Liver (tissue), 9 donors: ENCODE measurements around the gene CAMK2B. TPM values are rescaled to one million over a fixed set of nuclear protein-coding genes. Genes with fewer than 3 reads are reported as not detected.

ENCODE experiments used
- DNase-seq: peaks from one replicate; pipeline ENCODE4 v3.0.0-alpha.2; 2017; ENCODE audit warnings: low spot score
- H3K27ac ChIP-seq, 2 donors: one replicate each; pipeline ENCODE4 v1.7.0; 2013; ENCODE audit warnings: inconsistent platforms in 2 of 2, low read length in 2 of 2, control low read depth in 1 of 2, low read depth in 1 of 2, mild to moderate bottlenecking in 1 of 2
- H3K27me3 ChIP-seq, 4 donors: one replicate each; pipeline versions ENCODE4 v1.6.1 to v1.7.0; 2013; ENCODE audit warnings: low read length in 3 of 4, inconsistent platforms in 1 of 4, mild to moderate bottlenecking in 1 of 4, moderate library complexity in 1 of 4; ENCODE audit not compliant: control insufficient read depth in 4 of 4, insufficient read depth in 4 of 4
- H3K36me3 ChIP-seq, 4 donors: one replicate each; pipeline versions ENCODE4 v1.6.1 to v1.7.0; 2013; ENCODE audit warnings: low read length in 3 of 4, mild to moderate bottlenecking in 3 of 4, low read depth in 1 of 4, moderate library complexity in 1 of 4; ENCODE audit not compliant: control insufficient read depth in 4 of 4, insufficient read depth in 3 of 4
- H3K4me1 ChIP-seq, 4 donors: one replicate each; pipeline versions ENCODE4 v1.6.1 to v1.7.0; 2013; ENCODE audit warnings: low read length in 3 of 4, mild to moderate bottlenecking in 3 of 4, moderate library complexity in 1 of 4; ENCODE audit not compliant: control insufficient read depth in 4 of 4, insufficient read depth in 4 of 4
- H3K4me3 ChIP-seq, 3 donors: one replicate each; pipeline versions ENCODE4 v1.6.1 to v1.7.0; 2013; ENCODE audit warnings: low read length in 3 of 3, control low read depth in 1 of 3, low read depth in 1 of 3, mild to moderate bottlenecking in 1 of 3
- H3K9ac ChIP-seq, 2 donors: one replicate each; pipeline ENCODE4 v1.7.0; 2013; ENCODE audit warnings: low read length in 2 of 2, mild to moderate bottlenecking in 2 of 2, moderate library complexity in 2 of 2, control low read depth in 1 of 2, low read depth in 1 of 2
- H3K9me3 ChIP-seq, 4 donors: one replicate each; pipeline versions ENCODE4 v1.6.1 to v1.7.0; 2013; ENCODE audit warnings: low read length in 3 of 4; ENCODE audit not compliant: control insufficient read depth in 4 of 4
- ATF3 ChIP-seq: IDR thresholded peaks from 2 replicates; pipeline ENCODE4 v1.6.1; 2016; ENCODE audit warnings: antibody characterized with exemption
- EGR1 ChIP-seq, 2 donors: IDR thresholded peaks; 2 replicates each; pipeline ENCODE4 v1.6.1; 2016 to 2018; ENCODE audit warnings: antibody characterized with exemption in 2 of 2, low read depth in 2 of 2
- FOXA1 ChIP-seq: IDR thresholded peaks from 2 replicates; pipeline ENCODE4 v1.6.1; 2016; ENCODE audit warnings: antibody characterized with exemption
- FOXA2 ChIP-seq: IDR thresholded peaks from 2 replicates; pipeline ENCODE4 v1.6.1; 2016; ENCODE audit warnings: antibody characterized with exemption
- HNF4A ChIP-seq, 2 donors: conservative IDR thresholded peaks; 2 replicates each; pipeline ENCODE4 v1.6.1; 2016; ENCODE audit warnings: antibody characterized with exemption in 2 of 2, mild to moderate bottlenecking in 2 of 2
- HNF4G ChIP-seq: IDR thresholded peaks from 2 replicates; pipeline ENCODE4 v1.6.1; 2016; ENCODE audit warnings: antibody characterized with exemption
- JUND ChIP-seq, 2 donors: IDR thresholded peaks; 2 replicates each; pipeline ENCODE4 v1.6.1; 2016; ENCODE audit warnings: antibody characterized with exemption in 2 of 2
- MAX ChIP-seq: IDR thresholded peaks from 2 replicates; pipeline ENCODE4 v1.6.1; 2016; ENCODE audit warnings: antibody characterized with exemption
- NR2F2 ChIP-seq: IDR thresholded peaks from 2 replicates; pipeline ENCODE4 v1.6.1; 2016; ENCODE audit warnings: antibody characterized with exemption
- RXRA ChIP-seq, 2 donors: IDR thresholded peaks; 2 replicates each; pipeline ENCODE4 v1.6.1; 2017 to 2018; ENCODE audit warnings: antibody characterized with exemption in 2 of 2, mild to moderate bottlenecking in 1 of 2
- SP1 ChIP-seq: IDR thresholded peaks from 2 replicates; pipeline ENCODE4 v1.6.1; 2018; ENCODE audit warnings: antibody characterized with exemption, mild to moderate bottlenecking
- TAF1 ChIP-seq: conservative IDR thresholded peaks from 2 replicates; pipeline ENCODE4 v1.6.1; 2016; ENCODE audit warnings: antibody characterized with exemption, mild to moderate bottlenecking
- YY1 ChIP-seq: IDR thresholded peaks from 2 replicates; pipeline ENCODE4 v1.6.1; 2016; ENCODE audit warnings: antibody characterized with exemption, mild to moderate bottlenecking
- ZBTB33 ChIP-seq: IDR thresholded peaks from 2 replicates; pipeline ENCODE4 v1.6.1; 2016; ENCODE audit warnings: antibody characterized with exemption
- WGBS: extraction: QIAGEN DNeasy Blood & Tissue Kit; methylation state at CpG from one replicate; pipeline ENCODE4 v1.1.7; 2013; 5-methylcytosine and 5-hydroxymethylcytosine counted together
- polyA plus RNA-seq, 2 donors: library from polyadenylated mRNA; stranded (reverse) in 1 of 2; unstranded in 1 of 2; fragments of 200-250 nt in 1 of 2; fragments of >200 nt in 1 of 2; fragmentation: Nextera tagmentation in 1 of 2; extraction: Ambion mirVana in 1 of 2; gene quantifications; one replicate each; pipeline versions ENCODE4 v1.2.1 to v1.2.3, GENCODE V29; 2013 to 2015
- total RNA-seq, 2 donors: library from RNA; depleted of rRNA; stranded (reverse); fragments of >200 nt; gene quantifications; one replicate each; pipeline ENCODE4 v1.2.3, GENCODE V29; 2014
- TF ChIP-seq, protein P1 (sequence below): fragments of 150-350 bp; IDR thresholded peaks from 2 replicates; pipeline ENCODE4 v1.5.1; 2017; ENCODE audit warnings: improper control_type of control experiment, low read depth, low read length; ENCODE audit not compliant: missing input control
- TF ChIP-seq, protein P2 (sequence below): IDR thresholded peaks from 2 replicates; pipeline ENCODE4 v1.6.1; 2016; ENCODE audit warnings: antibody characterized with exemption, mild to moderate bottlenecking
- donor health status: healthy.
- donor health status: healthy.
- donor health status: healthy.
- donor health status: healthy.
- donor health status: healthy.

Gene CAMK2B
- total and polyA plus RNA-seq, 4 donors = 2.1 to 3.3 (median 2.2) TPM; not detected in 1

DNA sequence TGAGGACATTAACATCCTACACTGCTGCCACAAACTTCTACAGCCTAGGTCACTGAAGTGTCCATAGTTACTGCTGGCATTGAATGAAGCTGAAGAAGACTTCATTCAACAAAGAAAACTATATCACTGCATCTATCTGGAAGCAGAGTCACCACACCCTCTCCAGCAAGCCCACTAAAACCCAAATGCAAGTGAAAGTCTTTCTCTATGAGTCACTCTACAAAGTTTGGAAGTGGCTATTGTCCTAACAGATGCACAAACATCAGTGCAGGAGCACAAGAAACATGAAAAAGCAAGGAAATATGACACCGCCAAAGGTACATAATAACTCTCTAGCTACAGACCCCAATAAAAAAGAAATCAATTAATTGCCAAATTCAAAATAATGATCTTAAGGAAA is 43.5 kb upstream of the CAMK2B start:
- TF ChIP-seq FOXA1 = no peak
- no peak for TF ChIP-seq SP1
- no peak for TF ChIP-seq MAX
- no peak for TF ChIP-seq EGR1 (IDR thresholded peaks at IDR 0.05; ENCODE audit: low read depth in 2 of 2)
- TF ChIP-seq HNF4G = no peak
- TF ChIP-seq HNF4A (conservative IDR thresholded peaks at IDR 0.05) = no peak
- TF ChIP-seq, protein P1, sequence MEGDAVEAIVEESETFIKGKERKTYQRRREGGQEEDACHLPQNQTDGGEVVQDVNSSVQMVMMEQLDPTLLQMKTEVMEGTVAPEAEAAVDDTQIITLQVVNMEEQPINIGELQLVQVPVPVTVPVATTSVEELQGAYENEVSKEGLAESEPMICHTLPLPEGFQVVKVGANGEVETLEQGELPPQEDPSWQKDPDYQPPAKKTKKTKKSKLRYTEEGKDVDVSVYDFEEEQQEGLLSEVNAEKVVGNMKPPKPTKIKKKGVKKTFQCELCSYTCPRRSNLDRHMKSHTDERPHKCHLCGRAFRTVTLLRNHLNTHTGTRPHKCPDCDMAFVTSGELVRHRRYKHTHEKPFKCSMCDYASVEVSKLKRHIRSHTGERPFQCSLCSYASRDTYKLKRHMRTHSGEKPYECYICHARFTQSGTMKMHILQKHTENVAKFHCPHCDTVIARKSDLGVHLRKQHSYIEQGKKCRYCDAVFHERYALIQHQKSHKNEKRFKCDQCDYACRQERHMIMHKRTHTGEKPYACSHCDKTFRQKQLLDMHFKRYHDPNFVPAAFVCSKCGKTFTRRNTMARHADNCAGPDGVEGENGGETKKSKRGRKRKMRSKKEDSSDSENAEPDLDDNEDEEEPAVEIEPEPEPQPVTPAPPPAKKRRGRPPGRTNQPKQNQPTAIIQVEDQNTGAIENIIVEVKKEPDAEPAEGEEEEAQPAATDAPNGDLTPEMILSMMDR = no peak
- no peak for TF ChIP-seq TAF1
- TF ChIP-seq, protein P2, sequence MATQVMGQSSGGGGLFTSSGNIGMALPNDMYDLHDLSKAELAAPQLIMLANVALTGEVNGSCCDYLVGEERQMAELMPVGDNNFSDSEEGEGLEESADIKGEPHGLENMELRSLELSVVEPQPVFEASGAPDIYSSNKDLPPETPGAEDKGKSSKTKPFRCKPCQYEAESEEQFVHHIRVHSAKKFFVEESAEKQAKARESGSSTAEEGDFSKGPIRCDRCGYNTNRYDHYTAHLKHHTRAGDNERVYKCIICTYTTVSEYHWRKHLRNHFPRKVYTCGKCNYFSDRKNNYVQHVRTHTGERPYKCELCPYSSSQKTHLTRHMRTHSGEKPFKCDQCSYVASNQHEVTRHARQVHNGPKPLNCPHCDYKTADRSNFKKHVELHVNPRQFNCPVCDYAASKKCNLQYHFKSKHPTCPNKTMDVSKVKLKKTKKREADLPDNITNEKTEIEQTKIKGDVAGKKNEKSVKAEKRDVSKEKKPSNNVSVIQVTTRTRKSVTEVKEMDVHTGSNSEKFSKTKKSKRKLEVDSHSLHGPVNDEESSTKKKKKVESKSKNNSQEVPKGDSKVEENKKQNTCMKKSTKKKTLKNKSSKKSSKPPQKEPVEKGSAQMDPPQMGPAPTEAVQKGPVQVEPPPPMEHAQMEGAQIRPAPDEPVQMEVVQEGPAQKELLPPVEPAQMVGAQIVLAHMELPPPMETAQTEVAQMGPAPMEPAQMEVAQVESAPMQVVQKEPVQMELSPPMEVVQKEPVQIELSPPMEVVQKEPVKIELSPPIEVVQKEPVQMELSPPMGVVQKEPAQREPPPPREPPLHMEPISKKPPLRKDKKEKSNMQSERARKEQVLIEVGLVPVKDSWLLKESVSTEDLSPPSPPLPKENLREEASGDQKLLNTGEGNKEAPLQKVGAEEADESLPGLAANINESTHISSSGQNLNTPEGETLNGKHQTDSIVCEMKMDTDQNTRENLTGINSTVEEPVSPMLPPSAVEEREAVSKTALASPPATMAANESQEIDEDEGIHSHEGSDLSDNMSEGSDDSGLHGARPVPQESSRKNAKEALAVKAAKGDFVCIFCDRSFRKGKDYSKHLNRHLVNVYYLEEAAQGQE = no peak
- no peak for TF ChIP-seq RXRA (IDR thresholded peaks at IDR 0.05)
- TF ChIP-seq FOXA2 = no peak
- TF ChIP-seq ZBTB33 = no peak
- no peak for TF ChIP-seq YY1
- TF ChIP-seq ATF3 = no peak
- no peaks in the 10 kb centered on the region for H3K9me3 ChIP-seq
- WGBS = 99% methylated on average over 1 of the region's 1 CpG

DNA sequence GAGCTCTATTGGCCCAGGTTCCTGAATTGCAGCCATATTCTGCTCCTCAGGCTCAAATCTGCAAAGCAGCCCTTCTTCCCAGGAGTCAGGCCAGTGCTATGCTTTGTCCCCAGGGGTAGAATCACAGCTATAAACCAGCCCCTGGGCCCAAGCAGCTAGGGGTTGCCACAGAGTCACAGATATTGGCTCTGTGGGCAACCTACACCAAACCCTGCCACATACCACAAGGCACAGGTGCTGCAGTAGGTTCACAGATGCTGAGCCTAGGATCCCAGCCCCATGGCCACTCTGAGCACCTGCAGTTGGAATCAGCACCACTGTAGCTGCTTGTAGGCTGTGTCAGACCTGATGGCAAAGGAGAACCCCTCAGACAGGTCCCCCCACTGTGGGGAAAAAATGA is 43.1 kb upstream of the CAMK2B start:
- H3K36me3 ChIP-seq = no peaks in the 10 kb centered on the region
- no peak overlapping the region for H3K4me3 ChIP-seq
- no peak overlapping the region for H3K9ac ChIP-seq
- no peaks in the 10 kb centered on the region for H3K4me1 ChIP-seq
- no peak for DNase-seq
- no peak overlapping the region for H3K27ac ChIP-seq
- no peaks in the 10 kb centered on the region for H3K27me3 ChIP-seq
- H3K9me3 ChIP-seq = no peaks in the 10 kb centered on the region
- no peak for TF ChIP-seq FOXA2
- TF ChIP-seq HNF4A (conservative IDR thresholded peaks at IDR 0.05) = no peak
- TF ChIP-seq, protein P1 = no peak
- no peak for TF ChIP-seq ZBTB33
- TF ChIP-seq JUND (IDR thresholded peaks at IDR 0.05) = no peak
- no peak for TF ChIP-seq MAX
- no peak for TF ChIP-seq NR2F2
- TF ChIP-seq TAF1 = no peak

More for the DNA sequence above, 43.5 kb upstream of the CAMK2B start:
- Histone ChIP-seq H3K27ac (no peak overlapping the region), H3K4me1 (no peaks in the 10 kb centered on the region), H3K36me3 (no peaks in the 10 kb centered on the region), H3K9ac (no peak overlapping the region), H3K4me3 (no peak overlapping the region), H3K27me3 (no peaks in the 10 kb centered on the region)
- DNase-seq = no peak
